ENCODE results near the gene RARRES1.

RARRES1 gene

GRCh38 chr3:158649791-158650190 is 82.5 kb downstream of the RARRES1 start:
- in situ Hi-C loops (cut with HindIII; ENCODE audit: low sequenced_read_pairs) = no loop called here
